DOHH2 (cell line): ENCODE data around the gene ESRRG.

Experiments
- H3F3A ChIP-seq: fragments of 200-600 bp; sonication (generic), shearing (Covaris generic); 2 replicates; pipeline ENCODE4 v1.6.0; 2016; ENCODE audit warnings: antibody characterized with exemption, mild to moderate bottlenecking; ENCODE audit not compliant: control insufficient read depth, insufficient read depth
- H3K27ac ChIP-seq: fragments of 200-600 bp; sonication (generic); 2 replicates; pipeline ENCODE4 v1.5.1; 2014; ENCODE audit warnings: low read depth, mild to moderate bottlenecking, low read length, moderate library complexity
- H3K27me3 ChIP-seq: fragments of 200-600 bp; sonication (generic); 2 replicates; pipeline ENCODE4 v1.6.1; 2014; ENCODE audit warnings: mild to moderate bottlenecking, low read length, mixed read lengths; ENCODE audit not compliant: control insufficient read depth
- H3K36me3 ChIP-seq: fragments of 200-600 bp; sonication (generic); 2 replicates; pipeline ENCODE4 v1.6.1; 2014; ENCODE audit warnings: mild to moderate bottlenecking, low read length, moderate library complexity, mixed read lengths; ENCODE audit not compliant: control insufficient read depth
- H3K4me1 ChIP-seq: fragments of 200-600 bp; sonication (generic); 2 replicates; pipeline ENCODE4 v1.6.1; 2014; ENCODE audit warnings: mild to moderate bottlenecking, low read length, mixed read lengths; ENCODE audit not compliant: control insufficient read depth
- H3K4me2 ChIP-seq: fragments of 200-600 bp; sonication (generic); 2 replicates; pipeline ENCODE4 v1.6.0; 2014; ENCODE audit warnings: mild to moderate bottlenecking, low read length, moderate library complexity
- H3K4me3 ChIP-seq: fragments of 200-600 bp; sonication (generic); 2 replicates; pipeline ENCODE4 v1.5.1; 2014; ENCODE audit warnings: mild to moderate bottlenecking, low read length, mixed read lengths
- H3K79me2 ChIP-seq: fragments of 200-600 bp; sonication (generic); 2 replicates; pipeline ENCODE4 v1.6.1; 2014; ENCODE audit warnings: mild to moderate bottlenecking, low read length, mixed read lengths; ENCODE audit not compliant: control insufficient read depth
- H3K9me2 ChIP-seq: fragments of 200-600 bp; sonication (generic); replicated peaks from 2 replicates; pipeline ENCODE4 v1.6.1; 2014; ENCODE audit warnings: mild to moderate bottlenecking, low read length, mixed read lengths; ENCODE audit not compliant: control insufficient read depth
- H3K9me3 ChIP-seq: fragments of 200-600 bp; sonication (generic); 2 replicates; pipeline ENCODE4 v1.6.1; 2014; ENCODE audit warnings: antibody characterized with exemption, low read length, mixed read lengths; ENCODE audit not compliant: control insufficient read depth, insufficient read depth
- H4K20me1 ChIP-seq: fragments of 200-600 bp; sonication (generic); 2 replicates; pipeline ENCODE4 v1.6.0; 2014; ENCODE audit warnings: low read depth, mild to moderate bottlenecking, antibody characterized with exemption, low read length, moderate library complexity; ENCODE audit not compliant: control insufficient read depth, insufficient read depth
- EZH2phosphoT487 ChIP-seq: fragments of 200-600 bp; sonication (generic); IDR thresholded peaks from 2 replicates; pipeline ENCODE4 v1.6.1; 2017; ENCODE audit warnings: borderline replicate concordance, mild to moderate bottlenecking, antibody characterized with exemption, low read length, moderate library complexity, mixed read lengths
- TF ChIP-seq, protein P1 (sequence below): fragments of 200-600 bp; sonication (generic); IDR thresholded peaks from one replicate; pipeline ENCODE4 v1.5.1; 2014; ENCODE audit warnings: antibody characterized with exemption, mild to moderate bottlenecking, low read depth, low read length; ENCODE audit not compliant: poor library complexity, severe bottlenecking

The ESRRG gene

GRCh38 chr1:216721062-216721461 lies 2.2 kb downstream of the ESRRG start:
- Histone ChIP-seq H3K36me3 (no peaks in the 10 kb centered on the region), H3K4me1 (no peaks in the 10 kb centered on the region), H4K20me1 (no peaks in the 10 kb centered on the region), H3K9me2 (no peaks in the 10 kb centered on the region), H3K4me2 (no peak overlapping the region), H3K79me2 (no peaks in the 10 kb centered on the region), H3K4me3 (no peak overlapping the region), H3K27me3 (no peaks in the 10 kb centered on the region), H3K9me3 (no peaks in the 10 kb centered on the region), H3F3A (no peaks in the 10 kb centered on the region), H3K27ac (no peak overlapping the region)
- TF ChIP-seq EZH2phosphoT487, result no peak
- TF ChIP-seq, protein P1, sequence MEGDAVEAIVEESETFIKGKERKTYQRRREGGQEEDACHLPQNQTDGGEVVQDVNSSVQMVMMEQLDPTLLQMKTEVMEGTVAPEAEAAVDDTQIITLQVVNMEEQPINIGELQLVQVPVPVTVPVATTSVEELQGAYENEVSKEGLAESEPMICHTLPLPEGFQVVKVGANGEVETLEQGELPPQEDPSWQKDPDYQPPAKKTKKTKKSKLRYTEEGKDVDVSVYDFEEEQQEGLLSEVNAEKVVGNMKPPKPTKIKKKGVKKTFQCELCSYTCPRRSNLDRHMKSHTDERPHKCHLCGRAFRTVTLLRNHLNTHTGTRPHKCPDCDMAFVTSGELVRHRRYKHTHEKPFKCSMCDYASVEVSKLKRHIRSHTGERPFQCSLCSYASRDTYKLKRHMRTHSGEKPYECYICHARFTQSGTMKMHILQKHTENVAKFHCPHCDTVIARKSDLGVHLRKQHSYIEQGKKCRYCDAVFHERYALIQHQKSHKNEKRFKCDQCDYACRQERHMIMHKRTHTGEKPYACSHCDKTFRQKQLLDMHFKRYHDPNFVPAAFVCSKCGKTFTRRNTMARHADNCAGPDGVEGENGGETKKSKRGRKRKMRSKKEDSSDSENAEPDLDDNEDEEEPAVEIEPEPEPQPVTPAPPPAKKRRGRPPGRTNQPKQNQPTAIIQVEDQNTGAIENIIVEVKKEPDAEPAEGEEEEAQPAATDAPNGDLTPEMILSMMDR, result no peak

GRCh38 chr1:216711712-216712111 lies 11.5 kb downstream of the ESRRG start:
- Histone ChIP-seq H3K4me2 (no peak overlapping the region), H3K36me3 (no peaks in the 10 kb centered on the region), H3K27me3 (no peaks in the 10 kb centered on the region), H3K79me2 (no peaks in the 10 kb centered on the region), H3K27ac (no peak overlapping the region), H3F3A (no peaks in the 10 kb centered on the region), H3K9me2 (no peaks in the 10 kb centered on the region), H3K4me1 (no peaks in the 10 kb centered on the region), H3K9me3 (no peaks in the 10 kb centered on the region), H4K20me1 (no peaks in the 10 kb centered on the region), H3K4me3 (no peak overlapping the region)
- TF ChIP-seq, protein P1, result no peak
- TF ChIP-seq EZH2phosphoT487, result no peak

- H4K20me1 ChIP-seq, result no peaks in the 10 kb centered on the region
- H3K79me2 ChIP-seq, result no peaks in the 10 kb centered on the region
- H3K27ac ChIP-seq, result no peak overlapping the region
- no peaks in the 10 kb centered on the region for H3K27me3 ChIP-seq
- no peaks in the 10 kb centered on the region for H3K9me2 ChIP-seq
- TF ChIP-seq EZH2phosphoT487, result no peak
- TF ChIP-seq, protein P1, result no peak
- no peaks in the 10 kb centered on the region for H3K9me3 ChIP-seq
- no peaks in the 10 kb centered on the region for H3K36me3 ChIP-seq
- no peaks in the 10 kb centered on the region for H3F3A ChIP-seq
- H3K4me1 ChIP-seq, result no peaks in the 10 kb centered on the region
- H3K4me2 ChIP-seq, result no peak overlapping the region
- H3K4me3 ChIP-seq, result no peak overlapping the region
These were observed 12.5 kb downstream of the ESRRG start for GRCh38 chr1:216710598-216711333.
